Stimulated activated CD8-positive, alpha-beta memory T cell treated with anti-CD3 and anti-CD28 coated beads, Interleukin-7, amount 100 ng/mL, for 1 hour (primary cell): Measurements from ENCODE around the gene CD19.

Experiments used
- DNase-seq, 2 donors: peaks; one replicate each; pipeline ENCODE4 v3.0.0-alpha.2; 2020; ENCODE audit warnings: low read depth in 2 of 2

The CD19 gene

DNA sequence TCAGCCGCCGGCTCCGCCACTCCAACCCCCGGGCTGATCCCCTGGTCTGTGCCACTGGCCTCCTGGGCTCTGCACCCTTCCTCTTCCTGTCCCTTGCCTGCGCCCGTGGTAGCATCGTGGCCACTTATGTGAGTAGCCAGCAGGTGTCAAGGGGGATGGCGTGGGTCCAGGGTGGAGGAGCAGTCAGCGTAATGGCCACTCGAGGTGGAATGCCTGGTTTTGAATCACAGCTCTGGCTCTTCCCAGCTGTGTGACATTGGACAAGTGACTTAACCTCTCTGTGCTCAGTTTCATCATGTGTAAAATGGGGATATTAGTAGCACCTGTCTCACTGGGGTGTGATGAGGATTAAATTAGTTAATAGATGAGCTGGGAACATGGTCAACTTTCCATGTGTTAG, 50.6 kb downstream of the CD19 start:
- DNase-seq: no peak

DNA sequence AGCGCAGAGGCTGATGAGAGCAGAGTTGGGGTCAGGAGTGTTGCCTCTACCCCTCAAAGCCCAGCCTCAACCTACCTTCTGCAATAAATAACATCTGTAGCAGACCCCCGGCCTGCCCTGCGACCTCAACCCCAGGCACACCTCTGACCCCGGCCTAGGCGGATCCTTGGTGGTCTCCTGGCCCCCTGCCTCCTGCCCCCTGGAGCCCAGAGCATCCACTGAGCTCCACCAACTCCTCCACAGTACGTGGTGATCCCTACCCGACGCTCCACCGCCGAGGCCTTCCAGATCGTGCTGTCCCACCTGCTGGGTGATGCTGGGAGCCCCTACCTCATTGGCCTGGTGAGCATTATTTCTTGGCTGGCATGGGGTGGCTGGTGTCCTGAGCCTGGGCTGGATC, 51.2 kb downstream of the CD19 start:
- DNase-seq: no peak

DNA sequence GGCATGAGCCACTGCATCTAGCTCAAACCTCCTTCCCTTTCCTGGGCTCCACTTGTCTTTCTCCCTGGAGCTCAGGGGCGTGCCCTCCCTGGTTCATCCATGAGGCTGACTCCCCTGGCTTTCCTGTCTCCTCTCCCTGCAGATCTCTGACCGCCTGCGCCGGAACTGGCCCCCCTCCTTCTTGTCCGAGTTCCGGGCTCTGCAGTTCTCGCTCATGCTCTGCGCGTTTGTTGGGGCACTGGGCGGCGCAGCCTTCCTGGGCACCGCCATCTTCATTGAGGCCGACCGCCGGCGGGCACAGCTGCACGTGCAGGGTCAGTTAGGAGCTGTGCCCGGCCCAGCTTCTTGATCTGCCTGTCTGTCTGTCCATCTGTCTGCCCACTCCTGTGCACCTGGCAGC, 51.9 kb downstream of the CD19 start:
- DNase-seq: no peak

DNA sequence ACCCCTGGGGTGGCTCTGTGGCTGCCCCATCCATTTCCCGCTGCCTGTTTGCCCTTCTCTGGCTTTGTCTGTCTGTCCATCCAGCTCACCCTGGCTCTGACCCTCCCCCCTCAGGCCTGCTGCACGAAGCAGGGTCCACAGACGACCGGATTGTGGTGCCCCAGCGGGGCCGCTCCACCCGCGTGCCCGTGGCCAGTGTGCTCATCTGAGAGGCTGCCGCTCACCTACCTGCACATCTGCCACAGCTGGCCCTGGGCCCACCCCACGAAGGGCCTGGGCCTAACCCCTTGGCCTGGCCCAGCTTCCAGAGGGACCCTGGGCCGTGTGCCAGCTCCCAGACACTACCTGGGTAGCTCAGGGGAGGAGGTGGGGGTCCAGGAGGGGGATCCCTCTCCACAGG, 52.3 kb downstream of the CD19 start:
- no peak for DNase-seq

DNA sequence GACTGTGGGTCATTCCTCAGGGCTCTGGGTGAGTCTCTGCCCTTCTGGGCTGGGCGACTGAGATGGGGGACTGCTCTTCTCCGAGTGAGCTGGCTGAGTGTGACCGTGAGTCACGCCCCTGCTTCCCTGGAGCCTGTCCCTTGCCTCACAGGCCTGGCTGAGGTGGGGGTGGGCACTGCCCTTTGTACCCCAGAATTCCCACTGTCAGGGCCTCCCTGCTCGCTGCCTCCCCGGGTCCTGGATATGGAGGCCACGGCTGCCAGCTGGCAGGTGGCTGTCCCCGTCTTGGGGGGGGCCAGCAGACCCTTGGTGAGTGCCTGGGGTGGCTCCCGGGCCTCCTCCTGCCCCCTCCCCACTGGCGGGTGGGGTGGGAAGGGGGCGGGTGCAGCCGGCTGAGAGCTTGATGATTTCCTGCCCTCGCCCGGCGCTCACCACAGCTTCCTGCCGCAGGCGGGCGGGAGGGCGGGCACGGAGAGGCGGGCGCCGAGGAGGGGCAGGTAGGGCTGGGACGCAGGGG, 52.9 kb downstream of the CD19 start, which contains the start of gene LAT:
Gene LAT (plus strand): TSS at position 434 of the 517 bp plus-strand sequence. CDS start 366 bp downstream, outside the sequence.
- DNase-seq: peak; percentile 46 to 53

DNA sequence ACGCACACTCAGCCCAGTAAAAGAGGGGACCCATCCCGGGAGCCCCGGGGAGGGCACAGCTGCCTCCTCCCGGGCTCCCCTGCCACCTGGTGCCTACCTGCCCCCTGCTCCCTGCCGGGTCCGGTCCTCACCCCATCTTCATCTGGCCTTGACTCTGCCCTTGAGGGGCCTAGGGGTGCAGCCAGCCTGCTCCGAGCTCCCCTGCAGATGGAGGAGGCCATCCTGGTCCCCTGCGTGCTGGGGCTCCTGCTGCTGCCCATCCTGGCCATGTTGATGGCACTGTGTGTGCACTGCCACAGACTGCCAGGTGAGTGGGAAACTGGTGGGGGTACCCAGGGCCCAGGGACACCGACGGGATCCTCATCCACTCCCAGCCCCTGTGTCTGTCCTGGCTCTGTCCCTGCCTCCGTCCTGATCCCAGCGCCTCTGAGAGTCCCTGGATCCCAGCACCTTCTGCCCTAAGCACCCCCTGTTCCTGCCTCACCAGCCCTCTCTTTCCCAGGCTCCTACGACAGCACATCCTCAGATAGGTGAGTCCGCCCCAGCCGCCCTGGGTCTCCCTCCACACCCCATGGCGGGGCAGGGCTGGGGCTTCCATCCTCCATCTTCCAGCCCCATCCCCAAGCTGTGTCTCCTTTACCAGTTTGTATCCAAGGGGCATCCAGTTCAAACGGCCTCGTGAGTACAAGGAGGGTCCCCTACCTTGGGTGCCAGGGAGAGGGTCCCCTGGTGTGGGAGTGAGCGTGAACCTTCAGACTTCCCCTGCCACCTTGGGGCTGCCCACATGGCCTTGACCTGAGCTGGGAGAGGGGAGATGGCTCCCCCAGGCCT, 53.7 kb downstream of the CD19 start:
- DNase-seq: no peak

DNA sequence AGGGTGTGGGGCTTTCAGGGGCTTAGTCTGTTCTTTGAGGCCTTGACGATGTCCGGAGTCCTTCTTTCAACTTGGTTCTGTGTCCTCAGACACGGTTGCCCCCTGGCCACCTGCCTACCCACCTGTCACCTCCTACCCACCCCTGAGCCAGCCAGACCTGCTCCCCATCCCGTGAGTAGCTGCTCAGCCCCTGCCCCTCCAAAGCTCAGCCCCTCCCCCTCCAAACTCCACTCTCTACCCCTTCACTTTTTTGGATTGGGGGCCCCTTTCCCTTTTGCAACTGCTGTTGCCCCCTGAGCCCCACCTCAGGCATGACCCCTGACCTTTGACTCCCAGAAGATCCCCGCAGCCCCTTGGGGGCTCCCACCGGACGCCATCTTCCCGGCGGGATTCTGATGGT, 54.3 kb downstream of the CD19 start:
- no peak for DNase-seq

DNA sequence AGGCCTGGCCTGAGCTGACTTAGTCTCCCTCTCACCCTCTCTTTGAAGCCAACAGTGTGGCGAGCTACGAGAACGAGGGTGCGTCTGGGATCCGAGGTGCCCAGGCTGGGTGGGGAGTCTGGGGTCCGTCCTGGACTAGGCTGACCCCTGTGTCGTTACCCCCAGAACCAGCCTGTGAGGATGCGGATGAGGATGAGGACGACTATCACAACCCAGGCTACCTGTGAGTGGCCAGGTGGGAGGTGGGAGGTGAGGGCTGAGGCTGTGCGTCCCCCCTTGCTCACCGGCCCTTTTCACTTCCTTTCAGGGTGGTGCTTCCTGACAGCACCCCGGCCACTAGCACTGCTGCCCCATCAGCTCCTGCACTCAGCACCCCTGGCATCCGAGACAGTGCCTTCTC, 54.7 kb downstream of the CD19 start:
- no peak for DNase-seq

DNA sequence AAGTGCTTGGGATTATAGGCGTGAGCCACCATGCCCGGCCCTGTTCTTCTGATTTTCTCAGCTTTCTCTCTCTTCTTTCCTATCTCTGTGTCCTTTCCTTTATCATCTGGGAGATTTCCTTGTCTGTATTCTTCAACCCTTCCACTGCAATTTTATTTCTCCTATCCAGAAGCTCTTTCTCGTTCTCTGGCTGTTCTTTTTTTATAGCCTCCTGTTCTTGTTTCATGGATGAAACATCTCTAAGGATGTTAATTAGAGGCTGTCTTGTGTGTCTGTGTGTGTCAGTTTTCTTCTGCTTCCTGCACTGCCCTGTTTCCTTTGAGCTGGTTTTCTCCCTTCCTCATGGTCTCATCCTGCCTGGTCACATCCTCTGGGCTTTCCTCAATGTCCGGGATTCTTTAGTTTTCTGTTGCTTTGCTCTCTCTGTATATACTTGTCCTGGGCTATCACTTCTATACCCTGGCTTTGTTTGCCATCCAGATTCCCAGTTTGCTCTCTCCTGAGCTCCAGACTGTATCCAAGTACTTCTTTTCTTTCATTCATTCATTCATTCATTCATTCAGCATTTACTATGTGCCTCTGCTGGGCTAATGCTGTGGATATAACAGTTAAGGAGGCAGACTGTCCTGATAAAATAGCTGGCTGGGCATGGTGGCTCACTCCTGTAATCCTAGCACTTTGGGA, 55.5 kb downstream of the CD19 start:
- no peak for DNase-seq
